ENCODE results near the gene UGT1A8. TPM values are rescaled to one million over a fixed set of nuclear protein-coding genes. Genes with fewer than 3 reads are reported as not detected.

Gene UGT1A8
- polyA plus RNA-seq, 2 of the 4 experiments (the other 2 are of a cell fraction): 0.22 TPM; not detected in 1

GRCh38 chr2:233693963-233694362 is 76.5 kb downstream of the UGT1A8 start:
- ATAC-seq (peak in 1 of 2 experiments; percentile 31; a peak in 3 of 6 replicates), FAIRE-seq (no peak), DNase-seq (ENCODE audit: low read depth in 1 of 2, low spot score in 1 of 2) (no peak)
- CTCF ChIA-PET: interaction anchor here (0.6 kb wide), 1 partner anchor 1665 kb away, joined by 3 read pairs; no protein-coding TSS in a partner anchor
- Histone ChIP-seq H3K27ac (peak overlapping the region; percentile 85 to 100), H3K4me2 (peak overlapping the region; percentile 16; the same call in 1 of the 3 replicates), H3K4me3 (no peak overlapping the region), H3K9me3 (peaks cover 51% of the 10 kb centered on the region), H3K4me1 (peaks cover 59% of the 10 kb centered on the region)
- 85% methylated on average over 6 of the region's 6 CpGs for WGBS (ENCODE audit: missing lambda C conversion rate)
- POLR2A ChIA-PET: no interaction called here
- TF ChIP-seq HOXB13 (CRISPR knock-in tag; IDR thresholded peaks at IDR 0.05; ENCODE audit: low read depth): no peak
- TF ChIP-seq POLR2A (IDR thresholded peaks at IDR 0.05; ENCODE audit: low read length): no peak

- H3K4me1 ChIP-seq: peaks cover 42% of the 10 kb centered on the region
- peak in 1 of 2 experiments; percentile 6; a peak in 1 of 6 replicates for ATAC-seq
- ChIA-PET CTCF (interaction anchor here (1.2 to 2.6 kb wide), 4 partner anchors 13 to 250 kb away, joined by 4 to 11 read pairs (median 4); no protein-coding TSS in a partner anchor), POLR2A (interaction anchor here (0.5 to 1.9 kb wide), 3 partner anchors 132 to 1318 kb away, joined by 3 to 13 read pairs (median 5); partner anchors contain the start of gene USP40)
- H3K4me2 ChIP-seq: peak overlapping the region; percentile 52; the same call in 2 of the 3 replicates
- WGBS (ENCODE audit: missing lambda C conversion rate): 59% methylated on average over 3 of the region's 4 CpGs
- no peak overlapping the region for H3K4me3 ChIP-seq
- no peak for FAIRE-seq
- TF ChIP-seq ESRRA (IDR thresholded peaks at IDR 0.05; ENCODE audit: borderline replicate concordance, low read length) (no peak), NPAS2 (CRISPR knock-in tag; IDR thresholded peaks at IDR 0.05; ENCODE audit: borderline replicate concordance) (peak; percentile 59; the same call in 1 of the 2 replicates), ZC3H11A (IDR thresholded peaks at IDR 0.05) (no peak), HOXB13 (CRISPR knock-in tag; IDR thresholded peaks at IDR 0.05; ENCODE audit: low read depth) (peak; percentile 73; the same call in 1 of the 2 replicates), TFCP2L1 (CRISPR knock-in tag; IDR thresholded peaks at IDR 0.05) (0 out of 2 replicates have a peak, but pooled peaks have one; percentile 67), NFE2L2 (conservative IDR thresholded peaks at IDR 0.05; ENCODE audit: low read length) (no peak), HOXA7 (CRISPR knock-in tag; IDR thresholded peaks at IDR 0.05) (0 out of 2 replicates have a peak, but pooled peaks have one; percentile 20), HOXB5 (CRISPR knock-in tag; IDR thresholded peaks at IDR 0.05) (peak; percentile 75), RNF2 (IDR thresholded peaks at IDR 0.05; ENCODE audit: borderline replicate concordance, low read depth) (no peak)
- DNase-seq (ENCODE audit: low read depth in 1 of 2, low spot score in 1 of 2): peak in 1 of 2 experiments; percentile 56
- H3K27ac ChIP-seq: peak overlapping the region; percentile 99 to 100
- peaks cover 49% of the 10 kb centered on the region for H3K9me3 ChIP-seq
Observed at GRCh38 chr2:233698740-233699139, 81.3 kb downstream of the UGT1A8 start.

- POLR2A ChIA-PET: interaction anchor here (0.5 to 1.9 kb wide), 6 partner anchors 133 to 213 kb away, joined by 3 to 13 read pairs (median 8); partner anchors contain the start of gene USP40
- WGBS (ENCODE audit: missing lambda C conversion rate): 5% methylated on average over 8 of the region's 8 CpGs
- H3K4me3 ChIP-seq: no peak overlapping the region
- TF ChIP-seq MAZ (IDR thresholded peaks at IDR 0.05; ENCODE audit: borderline replicate concordance, low read depth, low read length) (no peak), HOXA7 (CRISPR knock-in tag; IDR thresholded peaks at IDR 0.05) (peak; percentile 73; the same call in 1 of the 2 replicates), SMC3 (IDR thresholded peaks at IDR 0.05) (no peak), TFCP2L1 (CRISPR knock-in tag; IDR thresholded peaks at IDR 0.05) (peak; percentile 9; the same call in 1 of the 2 replicates), CEBPB (IDR thresholded peaks at IDR 0.05) (peak; percentile 62 to 83; a peak in 3 of 4 replicates), FOSL2 (IDR thresholded peaks at IDR 0.05) (no peak), FOSL2 (CRISPR knock-in tag; IDR thresholded peaks at IDR 0.05) (no peak; the same call in 1 of the 2 replicates), FOXS1 (CRISPR knock-in tag; IDR thresholded peaks at IDR 0.05) (peak; percentile 20; the same call in 1 of the 2 replicates), HMGXB4 (CRISPR knock-in tag; IDR thresholded peaks at IDR 0.05; ENCODE audit: borderline replicate concordance) (0 out of 2 replicates have a peak, but pooled peaks have one; percentile 79), EHF (CRISPR knock-in tag; IDR thresholded peaks at IDR 0.05) (peak; percentile 65), ZSCAN20 (CRISPR knock-in tag; IDR thresholded peaks at IDR 0.05) (peak; percentile 87), RARB (CRISPR knock-in tag; IDR thresholded peaks at IDR 0.05) (peak; percentile 70; the same call in 1 of the 2 replicates), HOXB13 (CRISPR knock-in tag; IDR thresholded peaks at IDR 0.05; ENCODE audit: low read depth) (peak; percentile 95), FOSB (CRISPR knock-in tag; IDR thresholded peaks at IDR 0.05) (peak; percentile 32; the same call in 1 of the 2 replicates), HEYL (CRISPR knock-in tag; IDR thresholded peaks at IDR 0.05) (peak; percentile 20; the same call in 1 of the 2 replicates), HOXB5 (CRISPR knock-in tag; IDR thresholded peaks at IDR 0.05) (peak; percentile 87)
- TF ChIP-seq, protein P1, sequence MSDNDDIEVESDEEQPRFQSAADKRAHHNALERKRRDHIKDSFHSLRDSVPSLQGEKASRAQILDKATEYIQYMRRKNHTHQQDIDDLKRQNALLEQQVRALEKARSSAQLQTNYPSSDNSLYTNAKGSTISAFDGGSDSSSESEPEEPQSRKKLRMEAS (IDR thresholded peaks at IDR 0.05): no peak
- TF ChIP-seq, protein P2, sequence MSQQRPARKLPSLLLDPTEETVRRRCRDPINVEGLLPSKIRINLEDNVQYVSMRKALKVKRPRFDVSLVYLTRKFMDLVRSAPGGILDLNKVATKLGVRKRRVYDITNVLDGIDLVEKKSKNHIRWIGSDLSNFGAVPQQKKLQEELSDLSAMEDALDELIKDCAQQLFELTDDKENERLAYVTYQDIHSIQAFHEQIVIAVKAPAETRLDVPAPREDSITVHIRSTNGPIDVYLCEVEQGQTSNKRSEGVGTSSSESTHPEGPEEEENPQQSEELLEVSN (IDR thresholded peaks at IDR 0.05; ENCODE audit: borderline replicate concordance, low read depth): peak; percentile 16; the same call in 1 of the 2 replicates
- TF ChIP-seq, protein P3, sequence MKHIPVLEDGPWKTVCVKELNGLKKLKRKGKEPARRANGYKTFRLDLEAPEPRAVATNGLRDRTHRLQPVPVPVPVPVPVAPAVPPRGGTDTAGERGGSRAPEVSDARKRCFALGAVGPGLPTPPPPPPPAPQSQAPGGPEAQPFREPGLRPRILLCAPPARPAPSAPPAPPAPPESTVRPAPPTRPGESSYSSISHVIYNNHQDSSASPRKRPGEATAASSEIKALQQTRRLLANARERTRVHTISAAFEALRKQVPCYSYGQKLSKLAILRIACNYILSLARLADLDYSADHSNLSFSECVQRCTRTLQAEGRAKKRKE (CRISPR knock-in tag; IDR thresholded peaks at IDR 0.05; ENCODE audit: low read depth): peak; percentile 86
Observed at GRCh38 chr2:233699424-233700027, 82.1 kb downstream of the UGT1A8 start.

More at GRCh38 chr2:233699424-233700027, 82.1 kb downstream of the UGT1A8 start:
- H3K4me1 ChIP-seq: peaks cover 34% of the 10 kb centered on the region
- peak overlapping the region; percentile 99 to 100 for H3K27ac ChIP-seq
- CTCF ChIA-PET: interaction anchor here (1.0 to 2.6 kb wide), 6 partner anchors 12 to 251 kb away, joined by 3 to 11 read pairs (median 4); no protein-coding TSS in a partner anchor
- H3K9me3 ChIP-seq: peaks cover 54% of the 10 kb centered on the region
- peak overlapping the region; percentile 52 for H3K4me2 ChIP-seq
- DNase-seq (ENCODE audit: low read depth in 1 of 2, low spot score in 1 of 2) (no peak), FAIRE-seq (no peak), ATAC-seq (peak; percentile 85)

Data from A549 (cell line).